ENCODE measurements around the gene KCNT2. TPM values are rescaled to one million over a fixed set of nuclear protein-coding genes. Genes with fewer than 3 reads are reported as not detected.

KCNT2 gene
- total RNA-seq, 1 experiment from 2014 or later = 9.1 TPM

- H4K8ac ChIP-seq (replicated peaks; ENCODE audit: insufficient read length, low read depth, low read length) = no peak overlapping the region
- H4K91ac ChIP-seq (ENCODE audit: insufficient read length, low read depth, low read length) = no peak overlapping the region
- H3K14ac ChIP-seq (ENCODE audit: insufficient read depth, low read length) = no peak overlapping the region
- no peaks in the 10 kb centered on the region for H3K9me3 ChIP-seq (ENCODE audit: control insufficient read depth, low read depth, low read length)
- H2BK12ac ChIP-seq (ENCODE audit: insufficient read length, low read depth, low read length) = no peak overlapping the region
- TF ChIP-seq, protein P1, sequence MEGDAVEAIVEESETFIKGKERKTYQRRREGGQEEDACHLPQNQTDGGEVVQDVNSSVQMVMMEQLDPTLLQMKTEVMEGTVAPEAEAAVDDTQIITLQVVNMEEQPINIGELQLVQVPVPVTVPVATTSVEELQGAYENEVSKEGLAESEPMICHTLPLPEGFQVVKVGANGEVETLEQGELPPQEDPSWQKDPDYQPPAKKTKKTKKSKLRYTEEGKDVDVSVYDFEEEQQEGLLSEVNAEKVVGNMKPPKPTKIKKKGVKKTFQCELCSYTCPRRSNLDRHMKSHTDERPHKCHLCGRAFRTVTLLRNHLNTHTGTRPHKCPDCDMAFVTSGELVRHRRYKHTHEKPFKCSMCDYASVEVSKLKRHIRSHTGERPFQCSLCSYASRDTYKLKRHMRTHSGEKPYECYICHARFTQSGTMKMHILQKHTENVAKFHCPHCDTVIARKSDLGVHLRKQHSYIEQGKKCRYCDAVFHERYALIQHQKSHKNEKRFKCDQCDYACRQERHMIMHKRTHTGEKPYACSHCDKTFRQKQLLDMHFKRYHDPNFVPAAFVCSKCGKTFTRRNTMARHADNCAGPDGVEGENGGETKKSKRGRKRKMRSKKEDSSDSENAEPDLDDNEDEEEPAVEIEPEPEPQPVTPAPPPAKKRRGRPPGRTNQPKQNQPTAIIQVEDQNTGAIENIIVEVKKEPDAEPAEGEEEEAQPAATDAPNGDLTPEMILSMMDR (conservative IDR thresholded peaks at IDR 0.05) = peak; percentile 77
- H4K20me1 ChIP-seq (ENCODE audit: control insufficient read depth, insufficient read depth, insufficient read length) = no peaks in the 10 kb centered on the region
- Mint-ChIP-seq H3K4me1 (peaks cover 5 to 8% of the 10 kb centered on the region in 2 experiments), H3K4me3 (no peak overlapping the region), H3K27me3 (ENCODE audit: low read depth) (no peaks in the 10 kb centered on the region), H3K27ac (no peak overlapping the region), H3K36me3 (ENCODE audit: insufficient read depth in 1 of 3, low read depth in 3 of 3) (peaks cover 2 to 8% (median 5%) of the 10 kb centered on the region in 3 experiments; a peak in 5 of 7 replicates), H3K9me3 (no peaks in the 10 kb centered on the region)
- H3K4ac ChIP-seq (ENCODE audit: low read depth, low read length) = no peak overlapping the region
- no peak overlapping the region for H2BK15ac ChIP-seq (ENCODE audit: low read depth, low read length)
- no peaks in the 10 kb centered on the region for H3K23me2 ChIP-seq (ENCODE audit: insufficient read length, low read depth, low read length, poor library complexity, severe bottlenecking)
- H3K27me3 ChIP-seq (ENCODE audit: insufficient read depth, low read length) = no peaks in the 10 kb centered on the region
- DNase-seq = no peak
- no peaks in the 10 kb centered on the region for H3K79me2 ChIP-seq (ENCODE audit: insufficient read depth, low read length)
- H3K56ac ChIP-seq (ENCODE audit: insufficient read length, low read depth, low read length) = no peak overlapping the region
- H3K9ac ChIP-seq (ENCODE audit: extremely low read depth, insufficient read length, low read length) = no peak overlapping the region
- H2AK5ac ChIP-seq (ENCODE audit: insufficient read length, low read length) = no peak overlapping the region
- H3T11ph ChIP-seq (ENCODE audit: low read length) = no peak overlapping the region
- no peak overlapping the region for H2BK120ac ChIP-seq (ENCODE audit: low read depth, low read length, poor library complexity, severe bottlenecking)
- no peak overlapping the region for H3K23ac ChIP-seq (ENCODE audit: insufficient read length, low read depth, low read length)
- H2AFZ ChIP-seq (ENCODE audit: low read length) = no peak overlapping the region
- no peaks in the 10 kb centered on the region for H3K79me1 ChIP-seq (ENCODE audit: insufficient read depth, low read depth, low read length, poor library complexity, severe bottlenecking)
- WGBS (ENCODE audit: extremely low coverage, insufficient read length, low lambda C conversion rate) = no CpG with 5 or more reads among the region's 8 CpGs
- H4K5ac ChIP-seq (ENCODE audit: insufficient read length, low read depth, low read length) = no peak overlapping the region
- no peak overlapping the region for H3K18ac ChIP-seq (ENCODE audit: insufficient read length, low read depth, low read length)
- no peak overlapping the region for H3K27ac ChIP-seq (ENCODE audit: insufficient read length, low read depth, low read length)
- peaks cover 2% of the 10 kb centered on the region; the same call in 1 of the 2 replicates for H3K4me1 ChIP-seq (ENCODE audit: insufficient read depth, low read length)
- H2BK20ac ChIP-seq (ENCODE audit: low read depth, low read length, poor library complexity, severe bottlenecking) = no peak overlapping the region
- no peak overlapping the region for H2BK5ac ChIP-seq (ENCODE audit: insufficient read length, low read length)
- H3K4me2 ChIP-seq (ENCODE audit: insufficient read depth, insufficient read length, low read length) = no peak overlapping the region
Observed at GRCh38 chr1:196317535-196318522, 290.4 kb downstream of the KCNT2 start.

Measured in H9 (cell line).